ENCODE results near the gene CLASP1. TPM values are rescaled to one million over a fixed set of nuclear protein-coding genes. Genes with fewer than 3 reads are reported as not detected.

Gene CLASP1
- total and polyA plus RNA-seq, 11 donors, result 16.0 to 84.5 (median 60.2) TPM

DNA sequence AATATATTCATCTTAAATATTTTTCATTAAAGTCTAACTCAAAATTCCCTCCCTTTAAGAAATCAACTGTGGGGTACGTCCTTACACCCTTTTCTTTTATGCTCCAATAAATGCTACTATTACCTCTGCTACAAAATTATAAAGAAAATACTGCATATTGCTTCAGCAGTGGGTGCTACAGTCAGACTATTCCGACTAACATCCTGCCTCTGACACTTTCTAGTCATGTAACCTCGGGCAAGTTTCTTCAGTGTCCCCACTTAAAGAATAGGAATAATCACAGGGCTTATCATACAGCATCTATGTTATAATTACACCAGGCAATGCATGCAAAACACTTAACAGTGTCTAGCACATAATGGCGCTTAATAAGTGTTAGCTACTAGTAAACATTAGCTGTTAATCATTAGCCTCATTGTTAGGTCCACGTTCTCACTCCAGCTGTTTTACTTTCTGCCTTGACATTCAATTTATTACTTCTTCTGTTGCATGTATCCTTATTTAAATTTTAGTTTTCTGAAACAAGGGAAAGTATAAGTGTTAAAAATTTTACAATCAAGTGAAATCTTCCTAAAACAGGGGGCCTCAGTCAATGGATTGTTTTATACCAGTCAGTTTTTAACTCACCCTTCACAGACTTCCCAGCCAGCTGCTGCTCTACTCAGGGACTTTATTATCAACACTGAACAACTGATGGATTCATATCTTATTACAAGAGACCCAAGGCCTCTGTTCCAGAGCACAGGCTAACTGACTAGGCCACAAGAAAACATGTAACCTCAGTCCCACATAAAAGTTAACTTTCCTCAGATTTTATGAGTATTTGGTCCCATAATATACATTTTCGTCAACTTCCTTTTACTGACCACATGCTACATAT lies 54.0 kb downstream of the CLASP1 start:
- intact Hi-C loops (cut with DNase I), result loop anchor here in 7 of 10 donors (5.0 to 10.0 kb wide), 6 partner anchors 52 to 122 kb away; partner anchors contain the start of genes CLASP1 (in 5 of the 7) and RNU4ATAC (in 5 of the 7)

DNA sequence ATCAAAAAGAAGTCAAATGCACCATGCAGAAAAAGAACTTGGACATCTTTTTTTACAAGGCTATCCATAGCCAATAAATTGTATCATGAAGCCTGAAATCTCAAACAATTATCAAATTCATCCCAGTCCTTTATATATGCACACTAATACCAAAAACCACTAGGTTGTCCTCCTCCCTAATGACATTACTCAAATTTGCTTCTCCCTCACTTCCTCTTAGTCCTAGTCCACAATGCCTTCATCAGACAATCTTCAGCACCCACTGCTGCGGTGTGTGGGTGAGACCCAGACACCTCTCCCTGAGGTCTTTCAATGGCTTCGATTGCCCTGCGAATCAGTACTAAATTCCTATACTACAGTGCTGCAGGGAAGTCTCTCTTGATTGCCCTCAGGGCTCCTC lies 58.1 kb downstream of the CLASP1 start:
- no peak overlapping the region for H3K27ac ChIP-seq
- no peak for ATAC-seq

More for the DNA sequence above, 54.0 kb downstream of the CLASP1 start:
- peak in 1 of 4 donors; percentile 9 for ATAC-seq
- Histone ChIP-seq H3K27ac (peak overlapping the region in 10 of 12 donors; percentile 25 to 82 (median 64)), H3K4me1 (peaks cover 0 to 48% (median 29%) of the 10 kb centered on the region in 12 donors), H3K36me3 (no peaks in the 10 kb centered on the region), H3K9me3 (no peaks in the 10 kb centered on the region), H3K4me3 (no peak overlapping the region), H3K27me3 (no peaks in the 10 kb centered on the region)
- TF ChIP-seq POLR2A (IDR thresholded peaks at IDR 0.05), result no peak
- TF ChIP-seq, protein P1, sequence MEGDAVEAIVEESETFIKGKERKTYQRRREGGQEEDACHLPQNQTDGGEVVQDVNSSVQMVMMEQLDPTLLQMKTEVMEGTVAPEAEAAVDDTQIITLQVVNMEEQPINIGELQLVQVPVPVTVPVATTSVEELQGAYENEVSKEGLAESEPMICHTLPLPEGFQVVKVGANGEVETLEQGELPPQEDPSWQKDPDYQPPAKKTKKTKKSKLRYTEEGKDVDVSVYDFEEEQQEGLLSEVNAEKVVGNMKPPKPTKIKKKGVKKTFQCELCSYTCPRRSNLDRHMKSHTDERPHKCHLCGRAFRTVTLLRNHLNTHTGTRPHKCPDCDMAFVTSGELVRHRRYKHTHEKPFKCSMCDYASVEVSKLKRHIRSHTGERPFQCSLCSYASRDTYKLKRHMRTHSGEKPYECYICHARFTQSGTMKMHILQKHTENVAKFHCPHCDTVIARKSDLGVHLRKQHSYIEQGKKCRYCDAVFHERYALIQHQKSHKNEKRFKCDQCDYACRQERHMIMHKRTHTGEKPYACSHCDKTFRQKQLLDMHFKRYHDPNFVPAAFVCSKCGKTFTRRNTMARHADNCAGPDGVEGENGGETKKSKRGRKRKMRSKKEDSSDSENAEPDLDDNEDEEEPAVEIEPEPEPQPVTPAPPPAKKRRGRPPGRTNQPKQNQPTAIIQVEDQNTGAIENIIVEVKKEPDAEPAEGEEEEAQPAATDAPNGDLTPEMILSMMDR (IDR thresholded peaks at IDR 0.05), result no peak
- 58 to 65% (median 60%) methylated on average over 6 of the region's 6 CpGs for WGBS, 4 donors
- no peak for DNase-seq

DNA sequence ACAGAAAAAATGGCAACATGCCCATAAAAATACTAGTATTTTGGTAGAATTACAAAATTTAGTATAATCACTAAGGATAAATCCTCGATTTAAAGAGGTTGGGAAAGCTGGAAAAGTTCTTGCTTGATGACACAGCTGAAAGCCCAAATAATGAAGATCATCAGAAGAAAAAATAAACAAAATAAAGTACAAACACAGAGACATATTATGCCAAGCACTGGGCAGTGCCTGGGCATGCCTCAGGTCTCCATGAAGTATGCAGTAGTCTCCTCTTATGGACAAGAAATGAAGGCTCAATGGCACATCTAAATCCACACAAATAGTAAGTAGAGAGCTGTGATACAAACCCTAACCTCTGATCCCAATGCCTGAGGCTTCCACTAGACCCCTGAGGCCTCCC lies 60.9 kb downstream of the CLASP1 start:
- no peaks in the 10 kb centered on the region for H3K9me3 ChIP-seq
- no peaks in the 10 kb centered on the region for H3K27me3 ChIP-seq
- H3K4me1 ChIP-seq, result peaks cover 0 to 39% (median 5%) of the 10 kb centered on the region in 12 donors
- H3K4me3 ChIP-seq, result no peak overlapping the region
- 81 to 90% (median 84%) methylated on average over 1 of the region's 1 CpG for WGBS, 4 donors
- no peak overlapping the region for H3K27ac ChIP-seq
- no peak for TF ChIP-seq POLR2A (IDR thresholded peaks at IDR 0.05)
- TF ChIP-seq, protein P1 (IDR thresholded peaks at IDR 0.05), result no peak
- peaks cover 0 to 13% (median 5%) of the 10 kb centered on the region in 9 donors for H3K36me3 ChIP-seq
- intact Hi-C loops (cut with DNase I), result loop anchor here in 1 of 10 donors (10.0 kb wide), 1 partner anchor 54 kb away; the partner anchor contains the start of gene RNU4ATAC
- ATAC-seq (no peak), DNase-seq (no peak)

More for the DNA sequence above, 58.1 kb downstream of the CLASP1 start:
- no peak overlapping the region for H3K4me3 ChIP-seq
- H3K4me1 ChIP-seq, result peaks cover 0 to 33% (median 12%) of the 10 kb centered on the region in 12 donors
- peaks cover 0 to 13% (median 5%) of the 10 kb centered on the region in 9 donors for H3K36me3 ChIP-seq
- 94 to 99% (median 97%) methylated on average over 3 of the region's 3 CpGs for WGBS, 4 donors
- no peaks in the 10 kb centered on the region for H3K9me3 ChIP-seq
- no peak for TF ChIP-seq POLR2A (IDR thresholded peaks at IDR 0.05)
- TF ChIP-seq, protein P1 (IDR thresholded peaks at IDR 0.05), result no peak
- DNase-seq, result no peak
- intact Hi-C loops (cut with DNase I), result loop anchor here in 3 of 10 donors (10.0 kb wide), 2 partner anchors 56 to 124 kb away; partner anchors contain the start of gene RNU4ATAC (in 1 of the 3)
- no peaks in the 10 kb centered on the region for H3K27me3 ChIP-seq

DNA sequence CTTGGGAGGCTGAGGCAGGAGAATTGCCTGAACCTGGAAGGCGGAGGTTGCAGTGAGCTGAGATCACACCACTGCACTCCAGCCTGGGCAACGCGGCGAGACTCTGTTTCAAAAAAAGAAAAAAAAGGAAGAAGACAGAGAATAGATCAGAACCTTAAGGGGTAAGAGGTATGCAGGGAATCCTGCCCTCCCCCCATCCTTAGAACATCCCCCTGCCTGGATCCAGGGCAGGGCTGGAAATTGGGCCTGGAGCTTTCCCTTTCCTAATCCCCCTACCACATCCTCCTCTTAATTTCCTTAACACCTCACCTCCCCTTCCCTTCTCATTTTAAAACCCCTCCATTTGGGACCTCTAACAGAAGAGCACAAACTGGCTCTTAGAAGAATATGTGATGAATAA lies 62.1 kb downstream of the CLASP1 start:
- H3K4me1 ChIP-seq, result peaks cover 0 to 41% (median 8%) of the 10 kb centered on the region in 12 donors
- H3K9me3 ChIP-seq, result no peaks in the 10 kb centered on the region
- intact Hi-C loops (cut with DNase I), result loop anchor here in 1 of 10 donors (10.0 kb wide), 1 partner anchor 52 kb away; the partner anchor contains the start of gene RNU4ATAC
- no peaks in the 10 kb centered on the region for H3K27me3 ChIP-seq
- 95 to 98% (median 96%) methylated on average over 4 of the region's 4 CpGs for WGBS, 4 donors
- no peak overlapping the region for H3K4me3 ChIP-seq
- TF ChIP-seq POLR2A (IDR thresholded peaks at IDR 0.05), result no peak
- TF ChIP-seq, protein P1 (IDR thresholded peaks at IDR 0.05), result no peak
- peaks cover 0 to 13% (median 5%) of the 10 kb centered on the region in 9 donors for H3K36me3 ChIP-seq
- no peak overlapping the region for H3K27ac ChIP-seq
- DNase-seq, result no peak
- ATAC-seq, result no peak

Data from heart left ventricle (tissue), 16 donors.